Measurements from ENCODE around the gene GSTT2. TPM values are rescaled to one million over a fixed set of nuclear protein-coding genes. Genes with fewer than 3 reads are reported as not detected.
"Not testable (repeated sequence)": the region's sequence is repeated elsewhere in the genome, so short reads cannot be mapped to it uniquely, and the experiment has no call there.

GSTT2 gene
- polyA plus RNA-seq, 2 of the 4 experiments (the other 2 are of a cell fraction), result 0.14 TPM; not detected in 1

DNA sequence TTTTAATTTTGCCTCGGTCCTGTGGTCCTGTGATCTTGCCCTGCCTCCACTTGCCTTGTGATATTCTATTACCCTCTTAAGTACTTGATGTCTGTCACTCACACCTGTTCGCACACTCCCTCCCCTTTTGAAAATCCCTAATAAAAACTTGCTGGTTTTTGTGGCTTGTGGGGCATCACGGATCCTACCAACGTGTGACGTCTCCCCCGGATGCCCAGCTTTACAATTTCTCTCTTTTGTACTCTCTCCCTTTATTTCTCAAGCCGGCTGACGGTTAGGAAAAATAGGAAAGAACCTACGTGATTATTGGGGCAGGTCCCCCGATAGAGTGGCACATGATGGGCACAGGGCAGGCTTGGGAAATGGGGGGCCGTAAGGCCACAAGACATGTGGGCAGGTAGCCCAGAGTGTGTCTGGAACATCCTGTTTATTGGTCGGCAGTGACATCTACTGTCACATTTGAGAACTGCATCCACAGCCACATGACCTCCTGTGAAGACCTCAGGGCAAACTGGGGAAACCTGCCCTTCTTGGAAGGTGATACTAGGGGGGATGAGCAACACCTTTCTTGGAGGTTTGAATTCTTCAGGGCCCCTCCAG is 23.5 kb upstream of the GSTT2 start:
- H3K4me2 ChIP-seq, H3K4me1 ChIP-seq, H3K9me3 ChIP-seq, H3K27ac ChIP-seq, FAIRE-seq, H3K4me3 ChIP-seq: not testable (repeated sequence)
- 35% methylated on average over 12 of the region's 12 CpGs for WGBS (ENCODE audit: missing lambda C conversion rate)
- CTCF ChIA-PET, result interaction anchor here (0.6 to 1.7 kb wide), 16 partner anchors 22 to 593 kb away, joined by 3 to 14 read pairs (median 3); no protein-coding TSS in a partner anchor
- ATAC-seq, result peak; percentile 82 to 93; a peak in 5 of 6 replicates
- POLR2A ChIA-PET, result interaction anchor here (0.7 kb wide), 1 partner anchor 67 kb away, joined by 4 read pairs; no protein-coding TSS in a partner anchor
- peak; percentile 10 to 61 for DNase-seq (ENCODE audit: low read depth in 1 of 2, low spot score in 1 of 2)
- TF ChIP-seq RAD21 (conservative IDR thresholded peaks at IDR 0.05 in 1 of 2, IDR thresholded peaks at IDR 0.05 in 1 of 2) (peak; percentile 85 to 88), SMC3 (IDR thresholded peaks at IDR 0.05) (peak; percentile 78)
- TF ChIP-seq, protein P1, sequence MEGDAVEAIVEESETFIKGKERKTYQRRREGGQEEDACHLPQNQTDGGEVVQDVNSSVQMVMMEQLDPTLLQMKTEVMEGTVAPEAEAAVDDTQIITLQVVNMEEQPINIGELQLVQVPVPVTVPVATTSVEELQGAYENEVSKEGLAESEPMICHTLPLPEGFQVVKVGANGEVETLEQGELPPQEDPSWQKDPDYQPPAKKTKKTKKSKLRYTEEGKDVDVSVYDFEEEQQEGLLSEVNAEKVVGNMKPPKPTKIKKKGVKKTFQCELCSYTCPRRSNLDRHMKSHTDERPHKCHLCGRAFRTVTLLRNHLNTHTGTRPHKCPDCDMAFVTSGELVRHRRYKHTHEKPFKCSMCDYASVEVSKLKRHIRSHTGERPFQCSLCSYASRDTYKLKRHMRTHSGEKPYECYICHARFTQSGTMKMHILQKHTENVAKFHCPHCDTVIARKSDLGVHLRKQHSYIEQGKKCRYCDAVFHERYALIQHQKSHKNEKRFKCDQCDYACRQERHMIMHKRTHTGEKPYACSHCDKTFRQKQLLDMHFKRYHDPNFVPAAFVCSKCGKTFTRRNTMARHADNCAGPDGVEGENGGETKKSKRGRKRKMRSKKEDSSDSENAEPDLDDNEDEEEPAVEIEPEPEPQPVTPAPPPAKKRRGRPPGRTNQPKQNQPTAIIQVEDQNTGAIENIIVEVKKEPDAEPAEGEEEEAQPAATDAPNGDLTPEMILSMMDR (IDR thresholded peaks at IDR 0.05), result peak; percentile 63

DNA sequence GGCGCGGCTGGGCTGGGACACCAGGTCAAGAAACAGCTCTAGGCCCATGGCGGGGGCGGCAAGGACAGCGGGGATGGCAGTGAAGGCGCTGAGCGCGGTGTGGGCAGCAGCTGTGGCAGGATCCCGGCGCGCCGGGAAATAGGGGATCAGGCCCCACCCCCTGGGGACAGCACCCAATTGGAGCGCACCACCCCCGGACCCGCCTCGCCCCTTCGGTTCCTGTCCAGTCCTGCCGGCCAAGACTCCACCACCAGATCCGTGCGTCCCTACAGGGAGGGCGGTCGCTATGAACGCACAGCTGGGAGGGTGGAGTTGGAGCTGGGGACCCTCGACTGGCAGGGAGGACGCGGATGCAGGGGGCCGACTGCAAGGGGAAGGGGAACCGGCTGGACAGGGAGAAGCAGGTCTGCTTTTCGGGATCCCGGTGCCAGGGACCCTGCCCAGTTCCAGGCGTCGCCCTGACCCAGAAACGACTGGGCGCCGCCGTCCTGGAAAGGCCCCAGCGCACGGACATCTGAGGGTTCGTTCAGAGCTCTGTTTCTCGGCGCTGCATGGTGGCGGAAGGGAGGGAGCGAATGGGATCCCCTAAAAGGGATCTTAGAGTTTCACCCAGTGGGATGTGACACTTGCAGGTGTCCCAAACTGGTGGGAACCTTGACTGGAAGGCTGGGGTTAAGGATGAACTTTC is 18.7 kb upstream of the GSTT2 start, which contains the start of gene GSTT2B:
Gene GSTT2B (minus strand): TSS at position 112 of the 688 bp plus-strand sequence. CDS start 64 bp downstream, at position 48.
- H3K4me2 ChIP-seq; H3K4me1 ChIP-seq; H3K9me3 ChIP-seq; CTCF ChIA-PET; POLR2A ChIA-PET; FAIRE-seq; DNase-seq (ENCODE audit: low read depth in 1 of 2, low spot score in 1 of 2); H3K27ac ChIP-seq; H3K4me3 ChIP-seq: not testable (repeated sequence)
- ATAC-seq, result peak in 1 of 2 experiments; percentile 18; a peak in 2 of 6 replicates
- WGBS (ENCODE audit: missing lambda C conversion rate), result no CpG with 5 or more reads among the region's 43 CpGs

DNA sequence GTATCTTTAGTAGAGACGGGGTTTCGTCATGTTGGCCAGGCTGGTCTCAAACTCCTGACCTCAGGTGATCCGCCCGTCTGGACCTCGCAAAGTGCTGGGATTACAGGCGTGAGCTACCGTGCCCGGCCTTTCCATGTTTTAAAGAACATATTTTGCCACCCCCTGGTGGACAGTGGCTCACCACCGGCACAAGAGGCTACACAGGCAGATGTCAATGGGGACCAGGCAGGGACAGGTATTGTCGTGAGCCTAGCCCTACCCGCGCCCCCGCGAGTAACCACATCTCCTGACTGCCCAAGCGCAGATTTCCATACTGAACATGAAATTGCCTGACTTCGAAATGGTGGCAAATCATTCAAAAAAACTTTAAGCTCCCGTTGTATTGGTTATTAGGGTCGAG is 13.8 kb upstream of the GSTT2 start:
- ATAC-seq, result peak; percentile 83 to 84
- POLR2A ChIA-PET; CTCF ChIA-PET; H3K9me3 ChIP-seq; H3K27ac ChIP-seq; DNase-seq (ENCODE audit: low read depth in 1 of 2, low spot score in 1 of 2); H3K4me1 ChIP-seq; H3K4me3 ChIP-seq; FAIRE-seq: not testable (repeated sequence)
- H3K4me2 ChIP-seq, result peak overlapping the region; percentile 53; the same call in 2 of the 3 replicates
- WGBS (ENCODE audit: missing lambda C conversion rate), result 20% methylated on average over 1 of the region's 18 CpGs

DNA sequence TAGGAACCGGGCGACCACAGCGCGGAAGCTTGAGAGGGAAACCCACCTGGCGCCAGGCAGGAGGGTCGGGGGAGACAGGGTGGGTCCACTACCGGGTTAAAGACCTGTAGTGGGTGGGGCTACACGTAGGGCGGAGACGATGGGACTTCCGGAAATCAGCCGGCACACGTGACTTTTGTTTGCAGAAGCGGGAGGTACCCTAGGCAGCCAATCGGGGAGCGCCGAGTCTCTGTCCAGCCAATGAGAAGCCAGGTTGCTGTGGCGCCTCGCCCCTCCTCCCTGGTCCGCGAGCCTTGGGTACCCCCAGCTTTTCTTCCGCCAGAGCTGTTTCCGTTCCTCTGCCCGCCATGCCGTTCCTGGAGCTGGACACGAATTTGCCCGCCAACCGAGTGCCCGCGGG is 13.4 kb upstream of the GSTT2 start, which contains the start of gene DDTL:
Gene DDTL (plus strand): TSS at position 321 of the 400 bp plus-strand sequence. CDS start 27 bp downstream, at position 348.
- H3K9me3 ChIP-seq; POLR2A ChIA-PET; H3K4me1 ChIP-seq; H3K4me3 ChIP-seq; CTCF ChIA-PET; H3K27ac ChIP-seq; DNase-seq (ENCODE audit: low read depth in 1 of 2, low spot score in 1 of 2): not testable (repeated sequence)
- H3K4me2 ChIP-seq, result peak within 1 kb of the TSS; percentile 53; the same call in 2 of the 3 replicates
- ATAC-seq (peak; percentile 90 to 93), FAIRE-seq (peak; percentile 56)
- WGBS (ENCODE audit: missing lambda C conversion rate), result no CpG with 5 or more reads among the region's 30 CpGs

DNA sequence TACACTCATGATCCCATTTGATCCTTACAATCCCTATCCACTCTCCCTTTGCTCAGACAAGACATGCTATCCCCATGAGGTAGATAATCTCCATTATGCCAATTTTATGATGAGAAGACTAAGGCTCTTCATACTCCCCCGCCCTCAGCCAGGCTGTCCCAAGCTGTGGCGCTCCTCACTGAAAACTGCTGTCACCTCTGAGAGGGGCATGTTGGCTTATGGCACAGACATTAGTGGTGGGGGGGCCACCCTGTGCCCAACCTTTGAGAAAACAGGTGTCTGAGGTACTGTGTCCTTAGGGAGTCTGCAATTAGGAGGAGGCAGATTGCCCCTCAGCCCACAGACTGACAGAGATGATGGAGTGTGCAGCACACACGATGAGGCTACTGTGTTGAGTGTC is 10.9 kb upstream of the GSTT2 start:
- TF ChIP-seq EP300 (IDR thresholded peaks at IDR 0.05), result no peak
- no peak for TF ChIP-seq RNF2 (IDR thresholded peaks at IDR 0.05; ENCODE audit: borderline replicate concordance, low read depth)
- no peak for TF ChIP-seq CEBPB (IDR thresholded peaks at IDR 0.05)
- TF ChIP-seq, protein P2, sequence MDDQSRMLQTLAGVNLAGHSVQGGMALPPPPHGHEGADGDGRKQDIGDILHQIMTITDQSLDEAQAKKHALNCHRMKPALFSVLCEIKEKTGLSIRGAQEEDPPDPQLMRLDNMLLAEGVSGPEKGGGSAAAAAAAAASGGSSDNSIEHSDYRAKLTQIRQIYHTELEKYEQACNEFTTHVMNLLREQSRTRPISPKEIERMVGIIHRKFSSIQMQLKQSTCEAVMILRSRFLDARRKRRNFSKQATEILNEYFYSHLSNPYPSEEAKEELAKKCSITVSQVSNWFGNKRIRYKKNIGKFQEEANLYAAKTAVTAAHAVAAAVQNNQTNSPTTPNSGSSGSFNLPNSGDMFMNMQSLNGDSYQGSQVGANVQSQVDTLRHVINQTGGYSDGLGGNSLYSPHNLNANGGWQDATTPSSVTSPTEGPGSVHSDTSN (IDR thresholded peaks at IDR 0.05), result no peak
- TF ChIP-seq FOXS1 (CRISPR knock-in tag; IDR thresholded peaks at IDR 0.05), result no peak
- TF ChIP-seq CHD2 (IDR thresholded peaks at IDR 0.05; ENCODE audit: low read length, partially characterized antibody), result no peak
- no peak for TF ChIP-seq RARB (CRISPR knock-in tag; IDR thresholded peaks at IDR 0.05)
- TF ChIP-seq JUN (IDR thresholded peaks at IDR 0.05), result no peak
- no peak for TF ChIP-seq HOXA7 (CRISPR knock-in tag; IDR thresholded peaks at IDR 0.05)
- TF ChIP-seq HOXB5 (CRISPR knock-in tag; IDR thresholded peaks at IDR 0.05), result no peak
- TF ChIP-seq KDM5A (IDR thresholded peaks at IDR 0.05), result no peak
- TF ChIP-seq ZFP36 (IDR thresholded peaks at IDR 0.05; ENCODE audit: borderline replicate concordance, partially characterized antibody), result no peak
- POLR2A ChIA-PET, result no interaction called here
- Histone ChIP-seq H3K27ac (no peak overlapping the region), H3K9me3 (no peaks in the 10 kb centered on the region), H3K4me2 (0 out of 3 replicates have a peak overlapping the region, but pooled peaks have one; percentile 6), H3K4me3 (no peak overlapping the region), H3K4me1 (no peaks in the 10 kb centered on the region; the same call in 2 of the 3 replicates)
- CTCF ChIA-PET, result no interaction called here
- FAIRE-seq (no peak), ATAC-seq (no peak), DNase-seq (ENCODE audit: low read depth in 1 of 2, low spot score in 1 of 2) (no peak)
- 100% methylated on average over 1 of the region's 3 CpGs for WGBS (ENCODE audit: missing lambda C conversion rate)
